Measurements from ENCODE around the gene ZNF888. TPM values are rescaled to one million over a fixed set of nuclear protein-coding genes. Genes with fewer than 3 reads are reported as not detected.

ZNF888 gene
- total RNA-seq (2011; cell fraction: chromatin; rRNA removed; ENCODE audit: low replicate concordance): 11.0 and 36.0 TPM in 2 replicates
- 7.5 and 10.3 TPM in 2 replicates for total RNA-seq (2011; cell fraction: nucleolus; rRNA removed)
- total RNA-seq (2011; cell fraction: nucleoplasm; rRNA removed): 12.6 and 13.6 TPM in 2 replicates
- total RNA-seq (2014; rRNA removed) (6.9 and 8.9 TPM in 2 replicates), total RNA-seq (2014; rRNA removed; fragmentation: Illumina TruSeq; extraction: Trizol) (13.3 and 15.5 TPM in 2 replicates), total RNA-seq (2015; rRNA removed; fragmentation: Illumina TruSeq; extraction: Trizol) (12.1 TPM in 2 replicates), total RNA-seq (2021) (8.3 and 10.7 TPM in 2 replicates), polyA plus RNA-seq (2011; rRNA removed) (9.6 and 12.5 TPM in 2 replicates), polyA plus RNA-seq (2014; fragmentation: Illumina TruSeq; extraction: Trizol) (9.9 and 10.1 TPM in 2 replicates), polyA plus RNA-seq (2014; fragmentation: Nextera tagmentation; extraction: Ambion mirVana) (1 to 10 TPM; 1.6 to 2.7 TPM), polyA plus RNA-seq (2014; rRNA removed) (4.5 and 5.9 TPM in 2 replicates), polyA minus RNA-seq (2011; rRNA and poly(A)+ RNA removed) (40.2 and 44.6 TPM in 2 replicates), Bru-seq, nascent RNA (percentile 81 among the genes with signal in this experiment), BruChase-seq, experiment 1, labeled RNA remaining after a 2-hour chase (percentile 95 among the genes with signal in this experiment), BruChase-seq, experiment 2, labeled RNA remaining after a 6-hour chase (percentile 95 among the genes with signal in this experiment)
- polyA plus RNA-seq (2011; cell fraction: cytosol; rRNA removed): 2.2 and 4.6 TPM in 2 replicates
- polyA plus RNA-seq (2011; cell fraction: nucleus; rRNA removed): 7.9 and 8.3 TPM in 2 replicates
- 7.5 and 8.1 TPM in 2 replicates for polyA plus RNA-seq (2012)
- polyA minus RNA-seq (2011; cell fraction: cytosol; rRNA and poly(A)+ RNA removed): 10.2 and 14.1 TPM in 2 replicates
- polyA minus RNA-seq (2011; cell fraction: nucleus; rRNA and poly(A)+ RNA removed): 7.1 and 13.7 TPM in 2 replicates
- long read RNA-seq, experiment 1, full-length matches to known transcripts: 2 of 13 reads
- long read RNA-seq, experiment 1, partial matches to known transcripts: 0 of 13 reads
- long read RNA-seq, experiment 1, other reads (novel, unspliced or antisense): 11 of 13 reads
- long read RNA-seq, experiment 2, partial matches to known transcripts: 0 of 1 reads
- long read RNA-seq, experiment 2, other reads (novel, unspliced or antisense): 1 of 1 reads
- long read RNA-seq, experiment 3, partial matches to known transcripts: 0 of 1 reads
- long read RNA-seq, experiment 3, other reads (novel, unspliced or antisense): 1 of 1 reads

GRCh38 chr19:52922841-52923777 lies at the start of gene ZNF888:
Gene ZNF888 (minus strand): TSS chr19:52923428. CDS start chr19:52917873, 5,555 bp downstream.
- FAIRE-seq (peak; percentile 75), DNase-seq (ENCODE audit: extremely low read depth in 1 of 4, low spot score in 3 of 4) (peak; percentile 88 to 92 (median 91)), ATAC-seq (peak; percentile 98)
- 3% methylated on average over 36 of the region's 55 CpGs for WGBS (ENCODE audit: insufficient coverage, low coverage, missing lambda C conversion rate)
- POLR2A ChIA-PET: interaction anchor here (1.4 to 2.1 kb wide), 2 partner anchors 11 to 12 kb away, joined by 3 to 9 read pairs; no protein-coding TSS in a partner anchor
- H3K27me3 ChIP-seq (ENCODE audit: control insufficient read depth in 2 of 2, insufficient read depth in 2 of 2, low read length in 2 of 2): no peaks in the 10 kb centered on the region
- intact Hi-C loops (cut with micrococcal nuclease): no loop called here
- H3K4me2 ChIP-seq (ENCODE audit: insufficient read depth, low read length): peak within 1 kb of the TSS; percentile 88
- peak within 1 kb of the TSS; percentile 98 for H3K27ac ChIP-seq (ENCODE audit: extremely low read depth, low read depth, low read length)
- in situ Hi-C loops (cut with MboI): no loop called here
- H3K79me2 ChIP-seq (ENCODE audit: control insufficient read depth, insufficient read depth, low read length): peaks cover 29% of the 10 kb centered on the region
- H2AFZ ChIP-seq (ENCODE audit: low read depth, low read length): peak within 1 kb of the TSS; percentile 97
- H3K9ac ChIP-seq (ENCODE audit: insufficient read depth in 1 of 2, low read depth in 2 of 2, low read length in 2 of 2): peak within 1 kb of the TSS; percentile 97 to 99
- CTCF ChIA-PET (ENCODE audit: low intra/inter-chr PET ratio): no interaction called here
- H4K20me1 ChIP-seq (replicated peaks; ENCODE audit: control insufficient read depth, insufficient read depth, low read length): no peaks in the 10 kb centered on the region
- peak within 1 kb of the TSS; percentile 66 for H3K4me3 ChIP-seq
- peaks cover 11 to 13% of the 10 kb centered on the region in 2 experiments; a peak in 3 of 5 replicates for H3K4me1 ChIP-seq (replicated peaks in 1 of 2; ENCODE audit: control insufficient read depth in 2 of 2, insufficient read depth in 2 of 2, low read length in 2 of 2)
- no peaks in the 10 kb centered on the region for H3K9me3 ChIP-seq (replicated peaks; ENCODE audit: control insufficient read depth, insufficient read depth, low read depth, low read length)
- BruUV-seq (replicated peaks): TSS peak; percentile 78
- H3K36me3 ChIP-seq (ENCODE audit: control insufficient read depth, insufficient read depth, low read length): peaks cover 29% of the 10 kb centered on the region; the same call in 2 of the 3 replicates
- no peaks in the 10 kb centered on the region for H3K9me1 ChIP-seq (ENCODE audit: control insufficient read depth, insufficient read depth, low read length)
- TF ChIP-seq, protein P1, sequence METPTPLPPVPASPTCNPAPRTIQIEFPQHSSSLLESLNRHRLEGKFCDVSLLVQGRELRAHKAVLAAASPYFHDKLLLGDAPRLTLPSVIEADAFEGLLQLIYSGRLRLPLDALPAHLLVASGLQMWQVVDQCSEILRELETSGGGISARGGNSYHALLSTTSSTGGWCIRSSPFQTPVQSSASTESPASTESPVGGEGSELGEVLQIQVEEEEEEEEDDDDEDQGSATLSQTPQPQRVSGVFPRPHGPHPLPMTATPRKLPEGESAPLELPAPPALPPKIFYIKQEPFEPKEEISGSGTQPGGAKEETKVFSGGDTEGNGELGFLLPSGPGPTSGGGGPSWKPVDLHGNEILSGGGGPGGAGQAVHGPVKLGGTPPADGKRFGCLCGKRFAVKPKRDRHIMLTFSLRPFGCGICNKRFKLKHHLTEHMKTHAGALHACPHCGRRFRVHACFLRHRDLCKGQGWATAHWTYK (CRISPR knock-in tag; IDR thresholded peaks at IDR 0.05): no peak
- TF ChIP-seq CREM (IDR thresholded peaks at IDR 0.05; ENCODE audit: low read depth) (peak; percentile 10), ZFX (CRISPR knock-in tag; IDR thresholded peaks at IDR 0.05) (peak; percentile 82), SIN3A (IDR thresholded peaks at IDR 0.05; ENCODE audit: borderline replicate concordance in 2 of 2, control insufficient read depth in 1 of 2, low read depth in 2 of 2, low read length in 2 of 2) (0 out of 4 replicates have a peak, but pooled peaks have one; percentile 24 to 62), KDM1A (IDR thresholded peaks at IDR 0.05) (no peak), ZNF143 (CRISPR knock-in tag; IDR thresholded peaks at IDR 0.05) (no peak), DIDO1 (tag; IDR thresholded peaks at IDR 0.05; ENCODE audit: low read depth) (0 out of 2 replicates have a peak, but pooled peaks have one; percentile 10), NKRF (IDR thresholded peaks at IDR 0.05; ENCODE audit: borderline replicate concordance) (peak; percentile 75), ATF7 (IDR thresholded peaks at IDR 0.05) (0 out of 2 replicates have a peak, but pooled peaks have one; percentile 14), NRF1 (conservative IDR thresholded peaks at IDR 0.05 in 1 of 2, IDR thresholded peaks at IDR 0.05 in 1 of 2) (peak; percentile 16 to 30; a peak in 1 of 4 replicates), ZNF253 (CRISPR knock-in tag; conservative IDR thresholded peaks at IDR 0.05) (no peak), CBX2 (IDR thresholded peaks at IDR 0.05; ENCODE audit: insufficient read depth, low read length, poor library complexity, severe bottlenecking) (no peak)
